ENCODE measurements around the gene KIF3B.
"Not testable (repeated sequence)": the region's sequence is repeated elsewhere in the genome, so short reads cannot be mapped to it uniquely, and the experiment has no call there.

The KIF3B gene

GRCh38 chr20:32285621-32286371 lies 8.3 kb downstream of the KIF3B start:
- peak; percentile 19 for DNase-seq (ENCODE audit: low read depth)
- TF ChIP-seq CTCF (IDR thresholded peaks at IDR 0.05; ENCODE audit: insufficient read depth, low read depth, low read length, missing control alignments) = no peak
- H3K4me3 ChIP-seq (ENCODE audit: low read length) = no peak overlapping the region

- no peak for TF ChIP-seq CTCF (IDR thresholded peaks at IDR 0.05; ENCODE audit: insufficient read depth, low read depth, low read length, missing control alignments)
- no peak for DNase-seq (ENCODE audit: low read depth)
- H3K4me3 ChIP-seq (ENCODE audit: low read length) = no peak overlapping the region
Measured at GRCh38 chr20:32287231-32287638, 9.8 kb downstream of the KIF3B start.

GRCh38 chr20:32288225-32288849 lies 10.9 kb downstream of the KIF3B start:
- DNase-seq (ENCODE audit: low read depth) = no peak
- no peak overlapping the region for H3K4me3 ChIP-seq (ENCODE audit: low read length)

GRCh38 chr20:32289299-32289660 lies 11.8 kb downstream of the KIF3B start:
- DNase-seq (ENCODE audit: low read depth) = not testable (repeated sequence)

More at GRCh38 chr20:32288225-32288849, 10.9 kb downstream of the KIF3B start:
- TF ChIP-seq CTCF (IDR thresholded peaks at IDR 0.05; ENCODE audit: insufficient read depth, low read depth, low read length, missing control alignments) = no peak

GRCh38 chr20:32289661-32290431 lies 12.4 kb downstream of the KIF3B start:
- H3K4me3 ChIP-seq (ENCODE audit: low read length) = no peak overlapping the region
- DNase-seq (ENCODE audit: low read depth) = no peak
- TF ChIP-seq CTCF (IDR thresholded peaks at IDR 0.05; ENCODE audit: insufficient read depth, low read depth, low read length, missing control alignments) = no peak

More at GRCh38 chr20:32289299-32289660, 11.8 kb downstream of the KIF3B start:
- H3K4me3 ChIP-seq (ENCODE audit: low read length) = not testable (repeated sequence)

- DNase-seq (ENCODE audit: low read depth) = no peak
- no peak overlapping the region for H3K4me3 ChIP-seq (ENCODE audit: low read length)
- TF ChIP-seq CTCF (IDR thresholded peaks at IDR 0.05; ENCODE audit: insufficient read depth, low read depth, low read length, missing control alignments) = no peak
Measured at GRCh38 chr20:32291166-32291565, 13.7 kb downstream of the KIF3B start.

GRCh38 chr20:32292548-32292947 lies 15.1 kb downstream of the KIF3B start:
- H3K4me3 ChIP-seq (ENCODE audit: low read length) = no peak overlapping the region
- no peak for DNase-seq (ENCODE audit: low read depth)
- TF ChIP-seq CTCF (IDR thresholded peaks at IDR 0.05; ENCODE audit: insufficient read depth, low read depth, low read length, missing control alignments) = no peak
